WTC11 (cell line): Measurements from ENCODE around the gene TSPAN5. TPM values are rescaled to one million over a fixed set of nuclear protein-coding genes. Genes with fewer than 3 reads are reported as not detected.

ENCODE experiments used
- ATAC-seq: fragments of 200-7000 bp; cut with Tn5 transposase; 2 replicates; pipeline ENCODE4 v1.10.0; 2021; ENCODE audit warnings: mild to moderate bottlenecking, moderate library complexity
- CTCF ChIA-PET: fragments of 300-600 bp; sonication (Branson Sonifier 250); formaldehyde crosslinking; loops from one replicate; lab custom pipeline; 2021; ENCODE audit warnings: antibody characterized with exemption; lab: Charles Lee
- POLR2A ChIA-PET: fragments of 350-600 bp; sonication (Branson Sonifier 250); formaldehyde crosslinking; loops from one replicate; lab custom pipeline; 2021; ENCODE audit warnings: antibody characterized with exemption; lab: Charles Lee
- DNase-seq: peaks from one replicate; pipeline ENCODE4 v3.0.0; 2021; ENCODE audit warnings: low spot score
- H3K27ac Mint-ChIP-seq: 2 replicates; pipeline ENCODE4 v1.8.0; 2021; ENCODE audit warnings: mixed read lengths
- H3K27me3 Mint-ChIP-seq: 2 replicates; pipeline ENCODE4 v1.8.0; 2021; ENCODE audit warnings: low read depth, mild to moderate bottlenecking, moderate library complexity, mixed read lengths
- H3K36me3 Mint-ChIP-seq: 2 replicates; pipeline ENCODE4 v1.8.0; 2021; ENCODE audit warnings: mixed read lengths
- H3K4me1 Mint-ChIP-seq: 2 replicates; pipeline ENCODE4 v1.8.0; 2022; ENCODE audit warnings: mixed read lengths
- H3K4me3 Mint-ChIP-seq: 2 replicates; pipeline ENCODE4 v1.8.0; 2021; ENCODE audit warnings: mild to moderate bottlenecking, moderate library complexity, mixed read lengths
- H3K9me3 Mint-ChIP-seq: 2 replicates; pipeline ENCODE4 v1.8.0; 2021; ENCODE audit warnings: mixed read lengths
- EMX1 ChIP-seq: fragments of 250-450 bp; sonication (Bioruptor Pico); IDR thresholded peaks from 2 replicates; pipeline ENCODE4 v1.8.0; 2021; ENCODE audit warnings: mild to moderate bottlenecking
- HMGA2 ChIP-seq: fragments of 250-450 bp; sonication (Bioruptor Pico); IDR thresholded peaks from 2 replicates; pipeline ENCODE4 v1.4.0; 2021; ENCODE audit warnings: mild to moderate bottlenecking, moderate library complexity
- IRF2 ChIP-seq: sonication (generic); formaldehyde crosslinking; IDR thresholded peaks from 2 replicates; pipeline ENCODE4 v1.8.0; 2022; ENCODE audit warnings: low read depth, missing genetic modification reagents, borderline replicate concordance
- KAT7 ChIP-seq: sonication (generic); formaldehyde crosslinking; IDR thresholded peaks from 2 replicates; pipeline ENCODE4 v1.8.1; 2023; ENCODE audit warnings: missing genetic modification reagents, mild to moderate bottlenecking, borderline replicate concordance
- MXD4 ChIP-seq: fragments of 250-450 bp; sonication (Bioruptor Pico); IDR thresholded peaks from 2 replicates; pipeline ENCODE4 v1.8.0; 2021; ENCODE audit warnings: mild to moderate bottlenecking, moderate library complexity, borderline replicate concordance
- NFYB ChIP-seq: sonication (generic); formaldehyde crosslinking; conservative IDR thresholded peaks from 2 replicates; pipeline ENCODE4 v1.8.0; 2022; ENCODE audit warnings: low read depth, missing genetic modification reagents
- RELA ChIP-seq: sonication (generic); formaldehyde crosslinking; IDR thresholded peaks from 2 replicates; pipeline ENCODE4 v1.8.1; 2022; ENCODE audit warnings: missing genetic modification reagents, mild to moderate bottlenecking, borderline replicate concordance
- TEAD4 ChIP-seq: sonication (generic); formaldehyde crosslinking; IDR thresholded peaks from 2 replicates; pipeline ENCODE4 v1.8.0; 2022; ENCODE audit warnings: mild to moderate bottlenecking, missing genetic modification reagents
- ZNF219 ChIP-seq: sonication (generic); formaldehyde crosslinking; IDR thresholded peaks from 2 replicates; pipeline ENCODE4 v1.8.0; 2023; ENCODE audit warnings: missing genetic modification reagents, mild to moderate bottlenecking, borderline replicate concordance
- ZNF317 ChIP-seq: sonication (generic); formaldehyde crosslinking; IDR thresholded peaks from 2 replicates; pipeline ENCODE4 v1.8.1; 2023; ENCODE audit warnings: low read depth, mild to moderate bottlenecking, moderate library complexity, missing genetic modification reagents, borderline replicate concordance
- ZNF396 ChIP-seq: fragments of 250-450 bp; sonication (Bioruptor Pico); IDR thresholded peaks from 2 replicates; pipeline ENCODE4 v1.8.0; 2021; ENCODE audit warnings: mild to moderate bottlenecking, moderate library complexity, borderline replicate concordance
- ZNF671 ChIP-seq: fragments of 250-450 bp; sonication (Bioruptor Pico); IDR thresholded peaks from 2 replicates; pipeline ENCODE4 v1.8.0; 2021; ENCODE audit warnings: mild to moderate bottlenecking
- total RNA-seq: library from RNA; stranded (reverse); gene quantifications from 3 replicates; pipeline ENCODE4 v1.2.3, GENCODE V29; 2021
- TF ChIP-seq, protein P1 (sequence below): sonication (generic); formaldehyde crosslinking; conservative IDR thresholded peaks from 2 replicates; pipeline ENCODE4 v1.8.1; 2023; ENCODE audit warnings: mild to moderate bottlenecking, low read depth, missing genetic modification reagents, moderate library complexity
- TF ChIP-seq, protein P2 (sequence below): fragments of 250-450 bp; sonication (Bioruptor Pico); IDR thresholded peaks from 2 replicates; pipeline ENCODE4 v1.9.0; 2021; ENCODE audit warnings: moderate library complexity, mild to moderate bottlenecking, inconsistent platforms, borderline replicate concordance
- TF ChIP-seq, protein P3 (sequence below): sonication (generic); formaldehyde crosslinking; IDR thresholded peaks from 2 replicates; pipeline ENCODE4 v1.8.0; 2022; ENCODE audit warnings: mild to moderate bottlenecking, missing genetic modification reagents
- TF ChIP-seq, protein P4 (sequence below): sonication (generic); formaldehyde crosslinking; IDR thresholded peaks from 2 replicates; pipeline ENCODE4 v1.8.1; 2023; ENCODE audit warnings: mild to moderate bottlenecking, moderate library complexity, missing genetic modification reagents

The TSPAN5 gene
- total RNA-seq, 1 experiment from 2014 or later: 22.7 TPM

DNA sequence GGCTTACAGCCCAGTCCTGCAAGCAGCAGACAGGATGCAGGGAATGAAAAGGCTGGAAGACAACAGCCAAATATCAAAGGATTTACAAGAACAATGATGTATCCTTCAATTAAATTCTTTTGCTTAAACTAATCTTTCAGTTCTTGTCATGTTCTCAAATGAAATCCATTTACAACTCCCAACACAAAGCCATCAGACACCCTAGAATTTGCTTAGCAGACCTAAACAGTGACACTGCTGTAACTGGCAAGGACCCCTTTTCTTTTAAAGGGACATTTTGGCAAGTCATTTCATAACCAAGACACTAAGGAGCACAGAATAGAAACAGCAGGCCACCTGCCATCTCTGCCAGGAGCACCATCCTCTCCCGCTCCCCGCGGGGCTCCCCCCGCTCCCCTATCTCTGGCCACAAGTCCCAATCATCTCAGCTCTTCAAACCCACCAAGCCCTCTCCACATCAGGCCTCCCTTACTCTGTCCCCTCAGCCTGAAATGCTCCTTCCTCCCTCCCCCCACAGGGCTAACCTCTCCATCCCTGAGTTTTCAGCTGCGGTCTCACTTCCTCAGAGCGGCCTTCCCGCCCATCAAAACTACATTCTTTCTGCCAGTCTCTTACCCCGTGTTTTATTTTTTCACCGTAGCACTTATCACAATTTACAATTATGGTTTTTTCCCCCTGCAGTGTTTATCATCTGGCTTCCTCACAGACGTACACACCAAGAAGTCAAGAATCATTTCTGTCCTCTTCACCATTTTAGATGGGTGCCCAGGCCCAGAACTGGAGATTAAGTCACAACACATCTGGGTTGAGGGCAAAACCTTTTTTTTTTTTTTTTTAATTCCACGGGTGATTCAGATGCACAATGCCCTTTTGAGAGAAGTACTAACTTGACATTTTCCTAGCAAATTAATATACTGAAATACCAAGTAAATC, 45.8 kb downstream of the TSPAN5 start (continued):
- no peak for TF ChIP-seq ZNF219 (CRISPR knock-in tag)
- no peak for TF ChIP-seq EMX1 (CRISPR knock-in tag)

DNA sequence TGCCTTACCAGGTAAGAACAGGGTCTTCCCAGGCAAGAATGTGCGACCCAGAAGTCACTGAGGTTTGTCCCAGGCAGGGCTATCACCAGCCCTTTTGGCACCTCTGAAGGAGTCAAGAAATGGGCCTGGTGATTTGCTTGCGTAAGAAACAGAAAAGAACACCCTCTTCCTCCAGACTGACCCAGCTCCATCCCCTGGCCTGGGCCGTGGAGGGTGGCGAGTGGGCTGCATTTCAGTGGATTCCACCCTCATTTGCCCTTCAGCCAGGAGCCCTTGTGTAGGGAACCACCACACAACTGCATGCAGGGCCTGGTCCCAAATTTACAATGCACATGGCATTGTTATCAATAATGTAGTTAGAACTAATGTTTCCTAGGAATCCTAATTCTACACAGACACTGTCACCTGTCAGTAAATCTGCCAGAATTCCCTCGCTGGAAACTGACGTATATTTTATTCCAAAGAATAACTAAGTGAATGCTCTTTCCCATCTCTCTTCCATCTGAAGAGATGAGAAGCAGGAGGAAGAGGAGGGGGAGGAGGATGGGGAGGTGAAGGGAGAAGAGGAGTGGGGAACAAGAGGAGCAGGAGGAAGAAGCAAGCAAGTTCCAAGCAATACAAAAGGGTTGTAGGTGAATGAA, 46.6 kb downstream of the TSPAN5 start:
- DNase-seq: no peak
- Mint-ChIP-seq H3K27me3 (no peaks in the 10 kb centered on the region), H3K4me3 (no peak overlapping the region), H3K36me3 (no peaks in the 10 kb centered on the region), H3K27ac (peak overlapping the region; percentile 66), H3K9me3 (no peaks in the 10 kb centered on the region)
- POLR2A ChIA-PET: interaction anchor here (0.7 kb wide), 1 partner anchor 8 kb away, joined by 3 read pairs; no protein-coding TSS in a partner anchor
- ATAC-seq: peak; percentile 13
- CTCF ChIA-PET: interaction anchor here (1.6 to 3.1 kb wide), 2 partner anchors 19 to 383 kb away, joined by 3 to 11 read pairs; partner anchors contain the start of gene METAP1
- TF ChIP-seq ZNF396 (CRISPR knock-in tag) (no peak), ZNF671 (CRISPR knock-in tag) (no peak)
- TF ChIP-seq, all 79 proteins: peak for 0
- H3K4me1 Mint-ChIP-seq: peaks cover 90% of the 10 kb centered on the region

DNA sequence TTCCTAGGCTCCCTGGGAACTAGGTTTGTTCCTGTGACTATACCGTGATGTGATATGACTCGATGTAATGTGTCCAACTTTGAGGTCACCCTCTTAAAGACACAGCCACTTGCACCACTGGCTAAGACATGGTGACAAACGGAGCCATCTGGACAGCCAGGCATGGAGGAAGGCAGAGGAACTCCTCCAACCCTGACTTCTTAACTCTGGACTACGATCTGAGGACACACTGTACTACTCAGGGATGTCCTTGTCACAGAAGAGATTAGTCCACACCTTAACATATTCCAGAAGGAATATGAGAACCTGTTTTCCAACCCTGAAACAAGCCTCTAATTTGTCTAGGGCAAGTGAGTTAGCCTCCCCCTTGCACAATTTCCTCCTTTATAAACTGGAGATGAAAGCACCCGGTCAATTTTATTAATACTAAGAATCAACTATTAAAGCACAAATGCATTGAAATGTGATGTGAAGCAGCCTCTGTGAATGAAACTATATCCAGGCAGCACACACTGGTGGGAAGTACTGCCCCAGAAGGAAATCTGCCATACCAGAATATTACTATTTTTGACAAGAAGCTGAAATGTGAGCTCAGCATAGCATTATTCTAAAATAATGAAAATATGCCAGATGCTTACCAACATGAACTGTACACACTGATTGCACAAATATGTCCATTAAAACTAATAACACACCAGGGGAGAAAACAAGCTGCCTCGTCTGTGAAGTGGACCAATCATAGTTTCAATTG, 47.3 kb downstream of the TSPAN5 start:
- Mint-ChIP-seq H3K4me1 (peaks cover 93% of the 10 kb centered on the region), H3K4me3 (no peak overlapping the region), H3K27ac (no peak overlapping the region), H3K9me3 (no peaks in the 10 kb centered on the region), H3K27me3 (no peaks in the 10 kb centered on the region), H3K36me3 (no peaks in the 10 kb centered on the region)
- CTCF ChIA-PET: interaction anchor here (1.6 to 3.1 kb wide), 2 partner anchors 20 to 384 kb away, joined by 3 to 11 read pairs; partner anchors contain the start of gene METAP1
- ATAC-seq (no peak), DNase-seq (no peak)
- POLR2A ChIA-PET: no interaction called here
- TF ChIP-seq KAT7 (CRISPR knock-in tag) (no peak), RELA (CRISPR knock-in tag) (no peak), NFYB (CRISPR knock-in tag) (no peak)
- TF ChIP-seq, protein P1, sequence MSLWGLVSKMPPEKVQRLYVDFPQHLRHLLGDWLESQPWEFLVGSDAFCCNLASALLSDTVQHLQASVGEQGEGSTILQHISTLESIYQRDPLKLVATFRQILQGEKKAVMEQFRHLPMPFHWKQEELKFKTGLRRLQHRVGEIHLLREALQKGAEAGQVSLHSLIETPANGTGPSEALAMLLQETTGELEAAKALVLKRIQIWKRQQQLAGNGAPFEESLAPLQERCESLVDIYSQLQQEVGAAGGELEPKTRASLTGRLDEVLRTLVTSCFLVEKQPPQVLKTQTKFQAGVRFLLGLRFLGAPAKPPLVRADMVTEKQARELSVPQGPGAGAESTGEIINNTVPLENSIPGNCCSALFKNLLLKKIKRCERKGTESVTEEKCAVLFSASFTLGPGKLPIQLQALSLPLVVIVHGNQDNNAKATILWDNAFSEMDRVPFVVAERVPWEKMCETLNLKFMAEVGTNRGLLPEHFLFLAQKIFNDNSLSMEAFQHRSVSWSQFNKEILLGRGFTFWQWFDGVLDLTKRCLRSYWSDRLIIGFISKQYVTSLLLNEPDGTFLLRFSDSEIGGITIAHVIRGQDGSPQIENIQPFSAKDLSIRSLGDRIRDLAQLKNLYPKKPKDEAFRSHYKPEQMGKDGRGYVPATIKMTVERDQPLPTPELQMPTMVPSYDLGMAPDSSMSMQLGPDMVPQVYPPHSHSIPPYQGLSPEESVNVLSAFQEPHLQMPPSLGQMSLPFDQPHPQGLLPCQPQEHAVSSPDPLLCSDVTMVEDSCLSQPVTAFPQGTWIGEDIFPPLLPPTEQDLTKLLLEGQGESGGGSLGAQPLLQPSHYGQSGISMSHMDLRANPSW (CRISPR knock-in tag): no peak
- TF ChIP-seq, protein P2, sequence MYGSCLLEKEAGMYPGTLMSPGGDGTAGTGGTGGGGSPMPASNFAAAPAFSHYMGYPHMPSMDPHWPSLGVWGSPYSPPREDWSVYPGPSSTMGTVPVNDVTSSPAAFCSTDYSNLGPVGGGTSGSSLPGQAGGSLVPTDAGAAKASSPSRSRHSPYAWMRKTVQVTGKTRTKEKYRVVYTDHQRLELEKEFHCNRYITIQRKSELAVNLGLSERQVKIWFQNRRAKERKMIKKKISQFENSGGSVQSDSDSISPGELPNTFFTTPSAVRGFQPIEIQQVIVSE: no peak

DNA sequence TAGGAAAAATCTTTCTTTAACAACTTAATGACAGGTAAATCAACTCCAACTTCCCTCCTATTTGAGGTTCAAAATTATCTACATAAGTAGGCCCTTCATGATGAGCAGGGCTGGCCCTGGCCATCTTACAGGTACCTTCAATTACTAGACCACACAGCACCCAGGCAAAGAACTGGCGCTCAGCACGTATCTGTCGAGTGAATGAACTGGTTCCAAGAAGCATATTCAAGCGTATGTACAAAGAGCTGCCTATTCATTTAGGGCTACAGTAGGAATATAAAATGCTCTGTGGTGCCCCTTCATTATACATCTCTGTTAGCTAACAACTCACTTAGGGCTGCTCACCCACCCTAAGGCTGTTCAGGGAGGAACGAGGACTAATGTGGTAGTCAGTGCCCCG, 48.0 kb downstream of the TSPAN5 start:
- DNase-seq: no peak
- ChIA-PET CTCF (interaction anchor here (0.5 to 3.1 kb wide), 3 partner anchors 16 to 385 kb away, joined by 3 to 11 read pairs (median 3); partner anchors contain the start of gene METAP1), POLR2A (no interaction called here)
- H3K9me3 Mint-ChIP-seq: no peaks in the 10 kb centered on the region
- H3K27me3 Mint-ChIP-seq: no peaks in the 10 kb centered on the region
- no peaks in the 10 kb centered on the region for H3K36me3 Mint-ChIP-seq
- peak overlapping the region; percentile 48; the same call in 1 of the 2 replicates for H3K27ac Mint-ChIP-seq
- peaks cover 98% of the 10 kb centered on the region for H3K4me1 Mint-ChIP-seq
- no peak overlapping the region for H3K4me3 Mint-ChIP-seq
- ATAC-seq: no peak
- TF ChIP-seq, protein P3, sequence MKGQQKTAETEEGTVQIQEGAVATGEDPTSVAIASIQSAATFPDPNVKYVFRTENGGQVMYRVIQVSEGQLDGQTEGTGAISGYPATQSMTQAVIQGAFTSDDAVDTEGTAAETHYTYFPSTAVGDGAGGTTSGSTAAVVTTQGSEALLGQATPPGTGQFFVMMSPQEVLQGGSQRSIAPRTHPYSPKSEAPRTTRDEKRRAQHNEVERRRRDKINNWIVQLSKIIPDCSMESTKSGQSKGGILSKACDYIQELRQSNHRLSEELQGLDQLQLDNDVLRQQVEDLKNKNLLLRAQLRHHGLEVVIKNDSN (CRISPR knock-in tag): no peak
- TF ChIP-seq HMGA2 (CRISPR knock-in tag) (no peak), MXD4 (CRISPR knock-in tag) (no peak), ZNF317 (no peak), TEAD4 (no peak), IRF2 (CRISPR knock-in tag) (no peak)
- TF ChIP-seq, protein P4, sequence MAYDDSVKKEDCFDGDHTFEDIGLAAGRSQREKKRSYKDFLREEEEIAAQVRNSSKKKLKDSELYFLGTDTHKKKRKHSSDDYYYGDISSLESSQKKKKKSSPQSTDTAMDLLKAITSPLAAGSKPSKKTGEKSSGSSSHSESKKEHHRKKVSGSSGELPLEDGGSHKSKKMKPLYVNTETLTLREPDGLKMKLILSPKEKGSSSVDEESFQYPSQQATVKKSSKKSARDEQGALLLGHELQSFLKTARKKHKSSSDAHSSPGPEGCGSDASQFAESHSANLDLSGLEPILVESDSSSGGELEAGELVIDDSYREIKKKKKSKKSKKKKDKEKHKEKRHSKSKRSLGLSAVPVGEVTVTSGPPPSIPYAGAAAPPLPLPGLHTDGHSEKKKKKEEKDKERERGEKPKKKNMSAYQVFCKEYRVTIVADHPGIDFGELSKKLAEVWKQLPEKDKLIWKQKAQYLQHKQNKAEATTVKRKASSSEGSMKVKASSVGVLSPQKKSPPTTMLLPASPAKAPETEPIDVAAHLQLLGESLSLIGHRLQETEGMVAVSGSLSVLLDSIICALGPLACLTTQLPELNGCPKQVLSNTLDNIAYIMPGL (CRISPR knock-in tag): no peak
